Measurements from ENCODE around the gene PTRHD1.

DNA sequence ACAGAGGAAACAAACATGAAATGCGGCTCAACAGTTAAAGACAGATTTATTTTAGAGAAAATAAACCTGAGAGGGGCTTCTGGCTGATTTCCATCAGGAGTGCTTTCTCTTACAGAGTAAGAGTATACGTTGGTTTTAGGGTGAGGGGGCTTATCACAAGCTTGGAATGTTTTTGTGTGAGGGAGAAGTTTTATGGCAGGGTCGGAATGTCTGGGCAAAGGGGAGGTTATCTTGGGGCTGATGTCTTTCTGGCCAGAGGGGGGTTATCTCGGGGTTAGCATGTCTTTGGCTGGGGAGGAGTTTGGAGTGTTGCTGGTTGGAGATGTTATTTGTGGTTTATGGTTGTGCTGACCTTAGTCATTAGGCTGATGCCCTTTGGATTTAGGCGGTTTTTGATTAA lies 22.1 kb downstream of the PTRHD1 start:
- TF ChIP-seq CTCF (IDR thresholded peaks at IDR 0.05; ENCODE audit: poor library complexity, severe bottlenecking) (no peak), POLR2AphosphoS5 (IDR thresholded peaks at IDR 0.05) (no peak), RAD21 (conservative IDR thresholded peaks at IDR 0.05) (no peak)

All from neural cell (in vitro differentiated cells).